Kidney (tissue), 14 donors: ENCODE results near the gene CEP70. TPM values are rescaled to one million over a fixed set of nuclear protein-coding genes. Genes with fewer than 3 reads are reported as not detected.
A peak's percentile ranks its signal among the peaks of the same experiment; 100 is the strongest.

Source experiments
- DNase-seq, 5 donors: peaks; one replicate each; pipeline ENCODE4 v3.0.0-alpha.2; 2013 to 2020
- FAIRE-seq: peaks from 2 replicates; lab custom pipeline; 2012; peaks lifted over from hg19 to GRCh38; lab: Jason Lieb, UNC
- H3K27ac ChIP-seq, 2 donors: one replicate each; pipeline ENCODE4 v1.7.0; 2013; ENCODE audit warnings: low read depth in 2 of 2, low read length in 2 of 2, inconsistent platforms in 1 of 2
- H3K27me3 ChIP-seq: one replicate; pipeline ENCODE4 v1.7.1; 2013; ENCODE audit warnings: low read length, inconsistent platforms; ENCODE audit not compliant: control insufficient read depth, insufficient read depth
- H3K36me3 ChIP-seq, 3 donors: one replicate each; pipeline versions ENCODE4 v1.7.0 to v1.7.1; 2013; ENCODE audit warnings: low read length in 3 of 3, control low read depth in 1 of 3, inconsistent platforms in 1 of 3; ENCODE audit not compliant: insufficient read depth in 3 of 3, control insufficient read depth in 2 of 3
- H3K4me1 ChIP-seq, 3 donors: one replicate each; pipeline versions ENCODE4 v1.7.0 to v1.7.1; 2013; ENCODE audit warnings: low read length in 3 of 3, inconsistent platforms in 1 of 3, low read depth in 1 of 3; ENCODE audit not compliant: control insufficient read depth in 2 of 3, insufficient read depth in 2 of 3
- H3K4me3 ChIP-seq, 3 donors: one replicate each; pipeline versions ENCODE4 v1.7.0 to v1.8.1; 2013; ENCODE audit warnings: low read length in 3 of 3, control low read depth in 1 of 3, inconsistent platforms in 1 of 3
- H3K9ac ChIP-seq, 3 donors: one replicate each; pipeline versions ENCODE4 v1.7.0 to v1.7.1; 2013; ENCODE audit warnings: low read length in 3 of 3, control low read depth in 1 of 3, inconsistent platforms in 1 of 3
- H3K9me3 ChIP-seq, 3 donors: one replicate each; pipeline versions ENCODE4 v1.7.0 to v1.7.1; 2013; ENCODE audit warnings: low read length in 3 of 3, control low read depth in 1 of 3, inconsistent platforms in 1 of 3; ENCODE audit not compliant: control insufficient read depth in 2 of 3, insufficient read depth in 1 of 3
- CTCF ChIP-seq: IDR thresholded peaks from 3 replicates; pipeline ENCODE4 v1.5.1; 2012; ENCODE audit warnings: mild to moderate bottlenecking, moderate library complexity, borderline replicate concordance; ENCODE audit not compliant: insufficient read depth; ENCODE audit errors: extremely low read depth
- intact Hi-C: fragments of 100-400 bp; cut with DNase I; formaldehyde crosslinking; loops from one replicate; pipeline ENCODE4 v1.11.1; 2022
- polyA plus RNA-seq: library from polyadenylated mRNA; stranded (reverse); fragments of 350-450 nt; fragmentation: Illumina TruSeq; extraction: RNeasy Lipid Tissue Mini Kit (QIAGEN cat#74804); gene quantifications from one replicate; pipeline ENCODE4 v1.2.3, GENCODE V29; 2014; ENCODE audit warnings: low read depth, low replicate concordance; ENCODE audit not compliant: insufficient read depth
- total RNA-seq: library from RNA; stranded (reverse); fragmentation: NEBNext Ultra II Directional; extraction: Animal tissue kit (Norgen Biotek cat#: 25700); gene quantifications from one replicate; pipeline ENCODE4 v1.2.1, GENCODE V29; 2021
- donor health status: control.
- donor health status: control.
- donor health status: control.
- donor health status: control.
- donor health status: control.
- donor health status: DM: yes; HTN: yes; CAD: no.
- donor health status: Normal renal cell carcinoma (clear cell type).

The CEP70 gene
- total and polyA plus RNA-seq, 2 donors from 2014 or later = 22.6 to 64.3 TPM

- Histone ChIP-seq H3K4me1 (no peaks in the 10 kb centered on the region), H3K27me3 (no peaks in the 10 kb centered on the region), H3K27ac (no peak overlapping the region), H3K9me3 (no peaks in the 10 kb centered on the region), H3K4me3 (no peak overlapping the region), H3K9ac (no peak overlapping the region), H3K36me3 (no peaks in the 10 kb centered on the region)
- FAIRE-seq (no peak), DNase-seq (peak in 2 of 5 donors; percentile 33 to 46)
- intact Hi-C loops = no loop called here
- TF ChIP-seq CTCF = no peak
These were observed 130.2 kb downstream of the CEP70 start for GRCh38 chr3:138463724-138464490.

GRCh38 chr3:138461896-138462295 lies 132.2 kb downstream of the CEP70 start:
- H3K4me1 ChIP-seq = no peaks in the 10 kb centered on the region
- no peaks in the 10 kb centered on the region for H3K36me3 ChIP-seq
- intact Hi-C loops = no loop called here
- no peak overlapping the region for H3K9ac ChIP-seq
- DNase-seq = peak in 2 of 5 donors; percentile 12 to 14
- FAIRE-seq = no peak
- no peak for TF ChIP-seq CTCF
- H3K4me3 ChIP-seq = no peak overlapping the region
- no peaks in the 10 kb centered on the region for H3K27me3 ChIP-seq
- H3K27ac ChIP-seq = no peak overlapping the region
- no peaks in the 10 kb centered on the region for H3K9me3 ChIP-seq

DNA sequence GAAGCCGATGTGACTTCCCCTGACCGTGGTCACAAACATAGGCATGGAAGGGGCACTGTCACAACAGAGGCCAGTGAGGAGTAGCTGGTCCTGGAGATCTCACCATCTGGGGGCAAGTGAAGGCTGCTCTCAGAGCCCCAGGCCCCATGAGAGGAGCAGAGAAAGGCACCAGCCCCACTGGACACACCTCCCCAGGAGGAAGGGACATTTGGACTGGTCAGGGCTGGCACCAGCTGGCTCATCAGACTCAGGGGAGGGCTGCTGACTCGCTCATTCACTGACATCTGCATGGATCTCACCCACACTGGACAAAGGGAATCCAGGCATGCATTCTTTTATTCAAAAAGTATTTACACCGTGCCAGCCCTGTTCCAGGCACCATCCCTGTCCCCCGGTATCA lies 132.8 kb downstream of the CEP70 start:
- Histone ChIP-seq H3K36me3 (no peaks in the 10 kb centered on the region), H3K9ac (no peak overlapping the region), H3K27ac (no peak overlapping the region), H3K27me3 (no peaks in the 10 kb centered on the region), H3K4me3 (no peak overlapping the region), H3K9me3 (no peaks in the 10 kb centered on the region), H3K4me1 (no peaks in the 10 kb centered on the region)
- FAIRE-seq = no peak
- intact Hi-C loops = no loop called here
- no peak for DNase-seq
- no peak for TF ChIP-seq CTCF
